GM12878 (cell line): ENCODE measurements around the gene ATG4A.

ENCODE experiments used
- CTCF ChIP-seq, 3 experiments: IDR thresholded peaks in 2 of 3; conservative IDR thresholded peaks in 1 of 3; 2 replicates each; pipeline ENCODE4 v1.5.1; 2011; ENCODE audit warnings: low read depth in 3 of 3, low read length in 3 of 3, mild to moderate bottlenecking in 3 of 3, control low read depth in 2 of 3, moderate library complexity in 2 of 3, inconsistent platforms in 1 of 3, mixed read lengths in 1 of 3; ENCODE audit not compliant: control insufficient read depth in 2 of 3, insufficient read depth in 1 of 3; ENCODE audit errors: extremely low read depth in 1 of 3
- MAX ChIP-seq: IDR thresholded peaks from 2 replicates; pipeline ENCODE4 v1.6.1; 2012; ENCODE audit warnings: low read depth, low read length, improper control_type of control experiment
- SPI1 ChIP-seq: IDR thresholded peaks from 2 replicates; pipeline ENCODE4 v1.6.1; 2011; ENCODE audit warnings: low read depth, mild to moderate bottlenecking, low read length, moderate library complexity, borderline replicate concordance; ENCODE audit not compliant: insufficient read depth

- TF ChIP-seq CTCF (IDR thresholded peaks at IDR 0.05 in 2 of 3, conservative IDR thresholded peaks at IDR 0.05 in 1 of 3; ENCODE audit: control insufficient read depth in 2 of 3, extremely low read depth in 1 of 3, insufficient read depth in 1 of 3, low read depth in 3 of 3, low read length in 3 of 3): peak in 1 of 3 experiments; percentile 15; a peak in 2 of 6 replicates
- no peak for TF ChIP-seq SPI1
- no peak for TF ChIP-seq MAX
Observed at GRCh38 chrX:108134724-108135123, 43.1 kb downstream of the ATG4A start.
